GM21423 (cell line): Measurements from ENCODE around the gene ALG12.
"Not testable (repeated sequence)": the region's sequence is repeated elsewhere in the genome, so short reads cannot be mapped to it uniquely, and the experiment has no call there.

Experiments
- ATAC-seq: cut with Tn5 transposase; IDR thresholded peaks from one replicate; pipeline ENCODE4 v1.9.1; 2021; ENCODE audit warnings: mild to moderate bottlenecking, moderate library complexity; ENCODE audit not compliant: unreplicated experiment

ALG12 gene

DNA sequence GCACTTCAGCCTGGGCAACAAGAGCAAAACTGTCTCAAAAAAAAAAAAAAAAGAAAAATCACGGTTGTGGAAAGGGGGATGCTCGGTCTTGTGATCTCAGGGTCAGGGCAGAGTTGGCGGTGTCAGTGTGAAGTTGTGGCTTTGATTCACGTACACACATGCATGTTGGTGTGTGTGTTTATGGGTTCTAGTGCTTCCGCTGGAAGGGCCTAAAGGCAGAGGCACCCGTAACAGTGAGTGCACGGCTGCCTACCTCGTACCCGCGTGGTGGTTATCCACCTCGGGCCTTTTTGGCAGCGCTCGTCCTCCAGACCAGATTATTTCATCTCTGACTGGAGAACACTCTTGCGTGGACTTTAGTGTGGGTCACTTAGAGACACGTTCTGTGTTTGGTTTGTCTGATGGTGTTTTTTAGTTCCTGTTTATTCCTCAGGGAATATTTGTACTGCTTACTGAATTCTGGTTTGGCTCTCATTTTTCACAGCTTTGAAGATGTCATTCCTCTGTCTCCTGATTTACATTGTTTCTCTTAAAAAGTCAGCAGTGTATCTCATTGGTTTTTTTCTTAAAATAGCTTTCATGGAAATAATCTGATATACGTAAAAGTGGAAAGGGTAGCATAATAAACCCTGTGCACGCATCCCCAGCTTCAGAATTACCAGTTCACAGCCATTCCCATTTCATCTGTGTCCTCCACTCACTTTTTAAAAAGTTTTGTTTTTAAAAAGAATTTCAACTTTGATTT lies 49.0 kb downstream of the ALG12 start:
- no peak for ATAC-seq

DNA sequence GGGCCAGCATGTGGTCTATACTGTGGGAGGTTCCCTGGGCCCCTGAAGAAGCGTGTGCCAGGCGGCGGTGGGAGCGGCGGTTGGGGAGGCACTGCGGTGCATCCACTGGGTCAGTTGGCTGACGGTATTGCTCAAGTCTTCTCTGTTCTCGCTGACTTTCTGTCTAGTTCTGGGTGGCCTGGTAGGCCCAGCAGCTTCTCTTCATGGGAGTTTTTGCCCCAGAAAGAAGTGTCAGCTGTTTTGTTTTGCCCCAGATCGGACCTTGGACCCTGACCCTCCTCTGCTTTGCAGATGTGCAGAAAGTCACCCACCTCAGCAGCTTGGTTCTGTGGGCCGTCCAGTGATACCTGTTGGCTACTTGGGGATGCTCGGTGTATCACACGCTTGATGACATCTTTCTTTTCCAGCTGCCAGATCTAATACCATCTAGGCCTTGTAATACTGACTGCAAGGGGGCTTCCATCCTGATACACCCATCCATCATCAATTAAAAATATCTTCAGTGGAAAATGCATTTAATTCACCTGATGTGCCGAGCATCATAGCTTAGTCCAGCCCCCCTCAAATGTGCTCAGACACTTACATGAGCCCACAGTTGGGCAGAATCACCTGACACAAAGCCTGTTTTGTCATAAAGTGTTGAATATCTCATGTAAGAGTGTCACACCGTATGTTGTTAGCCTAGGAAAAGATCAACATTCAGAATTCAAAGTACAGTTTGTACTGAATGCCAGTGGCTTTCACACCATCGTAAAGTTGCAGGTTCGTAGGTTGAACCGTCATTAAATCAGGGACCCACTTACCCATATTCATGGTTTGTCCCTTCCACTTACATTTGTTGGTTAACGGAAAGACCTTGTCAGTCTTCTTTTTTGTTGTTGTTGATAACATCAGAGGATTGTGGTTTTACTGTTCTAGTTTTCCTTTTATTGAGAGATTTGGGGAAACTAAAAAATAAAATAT lies 50.7 kb downstream of the ALG12 start:
- no peak for ATAC-seq

DNA sequence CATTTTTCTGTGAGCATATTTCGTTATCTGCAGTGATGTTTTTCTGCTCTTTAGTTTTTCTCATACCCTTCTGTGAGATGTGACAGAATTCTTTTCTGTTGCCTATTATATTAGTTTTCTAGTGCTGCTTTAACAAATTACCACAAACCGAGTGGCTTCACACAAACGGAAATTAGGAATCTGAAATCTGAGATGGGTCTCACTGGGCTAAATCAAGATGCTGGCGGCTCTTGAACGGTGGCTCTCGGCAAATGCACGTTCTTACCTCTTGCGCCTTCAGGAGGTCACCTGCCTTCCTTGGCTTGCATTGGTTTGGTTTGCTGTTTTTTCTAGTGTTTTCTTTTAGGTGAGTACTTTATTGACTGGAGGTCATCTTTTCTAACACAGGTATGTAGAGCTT lies 51.6 kb downstream of the ALG12 start:
- no peak for ATAC-seq

DNA sequence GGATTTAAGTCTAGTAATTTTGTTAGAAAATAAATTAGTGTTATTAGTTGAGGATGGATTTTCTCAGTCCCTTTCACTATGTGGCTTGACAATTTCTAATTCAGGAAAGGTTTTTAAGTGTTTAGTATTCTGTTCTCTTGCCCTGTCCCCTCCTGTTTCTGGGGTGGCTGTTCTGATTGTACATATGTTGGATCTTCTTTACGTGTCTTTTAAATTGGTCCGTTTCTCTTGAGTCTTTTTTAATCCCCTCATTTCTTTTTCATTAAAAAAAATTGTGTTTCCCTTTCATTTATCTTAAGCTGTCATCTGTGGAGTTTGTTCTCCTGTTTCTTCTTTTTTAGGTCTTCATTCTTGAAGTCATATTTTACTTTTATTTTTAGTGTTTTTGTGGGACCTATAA lies 52.1 kb downstream of the ALG12 start:
- no peak for ATAC-seq

DNA sequence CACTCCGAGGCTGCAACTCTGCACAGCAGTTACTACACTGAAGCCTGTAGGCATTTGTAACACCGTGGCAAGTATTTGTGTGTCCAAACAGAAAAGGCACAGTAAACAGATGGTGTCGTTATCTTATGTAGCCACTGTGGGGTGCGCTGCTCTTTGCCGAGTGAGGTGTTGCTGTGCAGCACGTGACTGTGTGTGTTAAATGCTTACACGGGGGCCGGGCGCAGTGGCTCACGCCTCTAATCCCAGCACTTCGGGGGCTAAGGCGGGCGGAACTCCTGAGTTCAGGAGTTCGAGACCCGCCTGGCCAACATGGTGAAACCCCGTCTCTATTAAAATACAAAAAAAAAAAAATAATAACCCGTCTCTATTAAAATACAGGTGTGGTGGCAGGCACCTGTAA lies 53.1 kb downstream of the ALG12 start:
- no peak for ATAC-seq

DNA sequence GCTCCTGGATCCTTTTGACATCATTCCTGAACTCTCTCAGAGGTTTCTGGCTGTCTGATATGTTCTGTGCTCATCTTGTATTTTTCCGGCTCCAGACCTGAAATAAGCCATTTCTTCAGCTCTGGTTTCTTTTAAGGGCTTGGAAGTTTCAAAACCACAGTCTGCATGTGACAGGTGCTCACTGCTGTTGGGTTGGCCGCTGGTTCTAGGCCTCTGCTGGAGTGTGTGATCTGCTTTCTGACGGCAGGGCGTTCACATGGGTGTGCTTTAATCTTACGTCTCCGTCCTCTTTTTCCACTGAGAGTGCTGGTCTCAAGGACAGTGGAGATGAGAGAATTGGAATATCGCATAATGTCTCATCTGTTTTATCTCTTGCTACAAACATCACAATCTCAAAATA lies 54.3 kb downstream of the ALG12 start:
- no peak for ATAC-seq

DNA sequence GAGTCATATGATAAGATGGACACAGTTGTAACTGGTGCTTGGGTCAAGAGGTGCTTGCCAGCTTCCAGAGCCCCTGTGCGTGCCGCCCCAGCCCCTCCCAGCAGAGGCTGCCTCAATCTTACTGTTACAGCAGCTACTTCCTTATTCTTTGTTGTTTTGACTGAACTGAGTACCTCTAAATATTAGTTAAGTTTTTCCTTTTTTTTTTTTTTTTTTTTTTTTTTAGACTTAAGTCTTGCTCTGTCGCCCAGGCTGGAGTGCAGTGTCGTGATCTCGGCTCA lies 55.8 kb downstream of the ALG12 start:
- ATAC-seq: no peak

DNA sequence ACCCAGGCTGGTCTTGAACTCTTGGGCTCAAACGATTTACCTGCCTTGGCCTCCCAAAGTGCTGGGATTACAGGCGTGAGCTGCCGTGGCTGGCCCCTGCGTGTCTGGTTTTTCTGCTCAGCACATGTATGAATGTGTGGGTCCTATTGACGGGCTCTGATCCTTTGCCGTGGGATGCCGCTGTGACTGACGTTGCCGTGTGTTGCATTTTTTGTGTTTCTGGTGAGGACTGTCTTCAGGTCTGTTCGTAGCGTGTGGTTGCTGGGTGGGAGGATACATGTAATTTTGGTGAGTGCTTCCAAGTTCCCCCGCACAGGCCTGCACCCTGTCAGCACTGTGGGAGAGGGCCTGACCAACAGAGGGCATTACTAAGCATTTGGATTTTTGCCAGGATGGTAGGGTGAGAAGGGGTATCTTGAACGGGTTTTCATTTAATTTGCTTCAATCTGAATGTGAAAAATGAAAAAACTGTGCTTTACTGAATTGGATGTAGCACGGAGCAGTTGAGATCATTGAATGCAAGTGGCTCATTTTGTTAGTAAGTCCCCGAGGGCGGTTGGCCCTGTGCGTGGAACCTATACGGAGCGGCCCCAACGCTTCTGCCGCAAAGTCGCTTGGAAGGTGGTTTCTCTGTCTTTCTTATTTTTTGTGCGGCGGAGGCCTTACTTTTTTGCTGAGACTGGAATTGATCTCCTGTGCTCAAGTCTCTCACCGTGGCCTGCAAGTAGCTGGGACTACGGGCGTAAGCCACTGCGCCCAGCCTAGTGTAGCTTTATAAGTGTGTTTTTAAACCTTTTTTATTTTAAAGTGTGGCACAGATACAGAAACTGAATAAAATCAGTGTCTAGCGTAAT lies 56.4 kb downstream of the ALG12 start:
- no peak for ATAC-seq

DNA sequence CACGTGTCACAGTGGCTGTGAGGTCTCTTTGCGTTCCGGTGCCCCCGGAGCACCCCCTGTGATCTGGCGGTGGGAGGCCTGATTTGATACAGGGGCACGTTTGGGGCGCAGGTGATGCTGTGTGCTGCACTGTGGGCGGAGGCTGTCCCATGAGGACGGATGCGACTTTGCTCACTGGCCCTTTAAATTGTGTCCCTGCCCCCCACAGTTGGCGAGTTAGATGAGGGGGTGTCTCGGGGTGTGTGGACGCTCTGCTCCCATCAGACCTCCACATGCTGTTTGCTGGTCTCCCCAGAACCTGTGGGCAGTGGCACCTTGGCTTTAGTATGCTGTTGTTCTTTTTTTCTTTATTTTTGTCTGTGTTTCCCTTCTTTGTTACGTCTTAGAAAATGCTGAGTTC lies 59.4 kb downstream of the ALG12 start:
- ATAC-seq: no peak

DNA sequence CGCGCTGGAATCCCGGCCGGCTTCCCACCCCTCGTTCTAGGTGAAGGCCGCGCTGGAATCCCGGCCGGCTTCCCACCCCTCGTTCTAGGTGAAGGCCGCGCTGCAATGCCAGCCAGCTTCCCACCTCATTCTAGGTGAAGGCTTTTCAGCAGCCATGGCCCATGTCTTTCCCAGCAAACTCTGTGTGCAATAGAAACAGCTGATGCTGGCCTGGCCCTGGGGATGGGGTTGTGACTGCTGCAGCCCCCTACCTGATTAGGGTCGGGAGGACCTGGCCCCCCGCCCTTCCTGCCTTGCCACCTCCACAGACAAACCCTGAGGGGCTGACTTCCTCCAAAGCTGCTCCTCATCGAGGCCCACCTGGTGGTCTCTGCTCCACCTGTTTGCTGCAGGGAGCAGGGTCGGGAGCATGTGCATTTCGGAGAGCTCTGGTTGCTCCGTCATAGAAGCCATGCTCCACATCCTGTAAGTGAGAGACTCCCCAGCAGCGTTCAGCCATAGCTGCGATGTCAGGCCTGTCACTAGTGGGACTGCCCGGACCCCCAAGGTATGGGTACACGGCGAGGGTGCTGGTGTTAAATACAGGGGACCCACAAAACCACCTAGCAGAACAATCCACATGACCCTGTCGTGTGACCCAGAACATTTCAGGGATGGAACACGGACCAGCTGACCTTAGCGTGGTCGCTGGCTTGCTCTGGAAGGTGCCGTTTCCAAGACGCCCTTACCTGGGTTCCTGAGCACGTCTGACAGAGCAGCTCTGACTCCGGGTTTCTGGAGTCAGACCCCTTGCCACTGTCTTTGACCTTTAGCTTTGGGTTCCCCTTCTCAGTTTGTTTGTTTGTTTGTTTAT lies 61.2 kb downstream of the ALG12 start:
- no peak for ATAC-seq

DNA sequence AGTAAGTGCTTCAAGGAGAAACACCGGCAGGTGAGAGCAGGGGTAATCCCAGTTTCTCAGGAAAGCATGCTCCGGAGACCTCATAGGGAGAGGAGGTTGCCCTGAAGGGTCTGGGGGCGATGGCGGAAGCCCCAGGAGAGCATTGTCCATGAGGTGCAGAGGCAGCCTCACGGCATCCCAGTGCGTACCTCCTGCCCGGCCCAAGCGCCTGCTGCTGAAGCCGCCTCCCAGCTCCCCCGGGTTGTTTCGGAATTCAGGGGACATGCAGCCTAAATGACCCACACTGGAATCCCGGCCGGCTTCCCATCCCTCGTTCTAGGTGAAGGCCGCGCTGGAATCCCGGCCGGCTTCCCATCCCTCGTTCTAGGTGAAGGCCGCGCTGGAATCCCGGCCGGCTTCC lies 61.9 kb downstream of the ALG12 start:
- ATAC-seq: no peak

DNA sequence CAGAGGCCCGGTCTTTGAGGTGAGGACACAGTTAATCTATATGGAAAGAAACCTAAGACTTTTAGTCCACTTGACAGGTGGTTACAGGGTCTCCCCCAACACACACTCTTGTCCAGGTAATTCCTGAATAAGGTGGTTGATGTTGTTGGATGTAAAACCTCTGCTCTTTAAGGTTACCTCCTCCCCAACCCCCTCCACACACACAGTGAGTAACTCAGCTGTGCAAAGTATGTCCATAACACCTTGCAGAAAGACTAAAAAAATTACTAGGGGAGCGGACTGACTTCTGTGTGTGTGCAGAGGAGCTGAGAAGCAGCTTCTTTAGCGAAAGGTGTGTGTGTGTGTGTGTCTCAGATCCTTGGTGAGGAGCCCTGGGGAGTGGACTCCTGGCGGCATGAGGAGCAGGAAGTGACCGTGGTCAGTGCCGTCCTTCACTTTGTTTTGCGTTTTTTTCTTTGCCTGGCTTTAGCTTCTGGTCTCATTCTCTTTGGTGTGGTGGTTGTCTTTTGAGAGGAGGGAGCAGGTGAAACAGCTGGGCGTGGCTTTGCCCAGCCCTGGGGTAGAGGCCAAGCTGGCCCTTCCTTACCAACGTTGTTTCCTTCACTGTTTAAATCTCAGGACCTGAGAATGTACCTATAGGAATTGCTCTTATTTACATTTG lies 62.9 kb downstream of the ALG12 start:
- no peak for ATAC-seq

DNA sequence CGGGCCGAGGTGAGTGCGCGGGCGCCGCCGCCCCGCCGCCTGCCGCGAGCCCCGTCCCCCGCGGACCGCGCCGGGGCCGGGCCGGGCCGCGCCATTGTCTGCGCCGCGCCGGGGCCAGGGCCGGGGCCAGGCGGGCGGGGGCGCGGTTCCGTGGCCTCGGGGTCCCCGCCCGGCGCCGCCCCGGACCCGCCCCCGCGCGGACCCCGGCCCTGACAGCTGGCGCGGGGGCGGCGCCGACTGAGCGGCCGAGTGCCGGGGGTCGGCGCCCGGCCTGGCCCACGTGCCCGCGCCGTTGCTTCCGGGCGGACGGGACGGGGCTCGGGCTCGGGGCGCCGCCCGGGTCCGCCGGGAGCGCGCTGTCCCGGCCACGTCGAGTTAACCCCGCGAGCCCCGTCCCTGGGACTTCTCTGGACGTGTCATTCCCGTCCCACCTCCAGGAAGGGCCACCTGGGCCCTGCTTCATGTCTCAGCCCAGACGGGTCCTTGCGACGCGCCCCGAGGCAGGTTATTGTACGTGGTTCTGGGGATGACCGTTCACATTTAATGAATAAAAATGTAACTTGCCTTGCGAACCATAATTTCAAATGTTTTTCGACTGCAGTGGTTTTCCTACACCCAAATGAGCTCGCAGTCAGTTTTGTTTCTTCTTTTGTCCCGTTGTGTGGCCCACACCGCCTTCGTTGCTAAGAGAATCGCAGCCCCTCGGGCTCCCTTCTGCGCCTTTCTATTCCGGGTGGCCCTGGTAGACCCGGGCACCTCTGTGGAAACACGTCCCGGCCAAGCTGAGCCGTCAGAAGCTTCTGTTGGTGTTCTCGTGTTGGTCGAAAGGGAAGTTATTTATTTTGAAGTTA lies 64.0 kb downstream of the ALG12 start:
- peak; percentile 19 for ATAC-seq

DNA sequence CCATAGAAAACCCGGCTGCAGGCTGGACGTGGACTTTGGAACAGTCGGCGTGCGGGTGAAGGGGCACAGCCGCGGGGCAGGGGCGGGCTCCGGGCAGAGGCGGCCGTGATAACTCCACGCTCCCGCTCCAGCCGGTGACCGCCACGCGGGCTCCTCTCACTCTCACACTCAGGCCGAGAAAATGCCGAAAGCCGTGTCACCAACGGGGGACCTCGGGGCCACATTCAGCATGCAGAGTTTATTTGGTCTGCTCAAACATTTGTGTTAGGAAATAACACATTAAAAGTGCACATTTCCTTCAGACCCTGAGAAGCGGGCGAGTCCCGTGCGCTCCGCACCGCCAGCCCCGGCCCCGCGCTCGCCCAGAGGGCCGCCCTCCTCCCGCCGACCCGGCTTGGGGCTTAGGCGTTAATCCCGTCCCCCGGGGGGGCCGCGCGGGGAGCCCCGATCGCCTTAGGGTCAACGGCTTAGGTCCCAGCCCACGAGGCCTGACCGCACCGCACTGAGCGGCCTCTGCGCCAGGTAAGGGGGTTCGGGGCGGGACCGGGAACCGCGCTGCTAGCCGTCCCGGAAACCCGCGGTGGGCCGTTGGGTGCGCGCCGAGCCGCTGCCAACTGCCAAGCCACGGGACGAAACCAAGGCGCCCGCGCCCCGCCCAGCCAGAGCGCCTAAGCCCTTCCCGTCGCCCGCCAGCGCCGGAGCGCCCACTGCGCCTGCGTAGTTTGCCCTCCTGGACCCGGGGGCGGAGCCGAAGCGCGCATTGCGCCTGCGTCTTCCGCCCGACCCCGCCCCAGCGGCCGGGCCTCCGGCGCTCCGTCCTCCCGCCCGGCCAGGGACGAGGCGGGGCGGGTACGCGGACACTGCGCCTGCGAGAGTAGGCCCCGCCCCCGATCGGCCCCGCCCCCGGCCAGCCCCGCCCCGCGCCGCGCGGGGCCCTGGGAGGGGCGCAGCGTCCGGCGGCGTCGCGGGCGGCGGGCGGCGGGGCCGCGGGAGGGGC lies 65.0 kb downstream of the ALG12 start, which contains the start of gene ZBED4:
Gene ZBED4, plus strand, starts transcription at position 947 of the 997 bp plus-strand sequence. CDS start 29,819 bp downstream, outside the sequence.
- ATAC-seq: peak; percentile 72

DNA sequence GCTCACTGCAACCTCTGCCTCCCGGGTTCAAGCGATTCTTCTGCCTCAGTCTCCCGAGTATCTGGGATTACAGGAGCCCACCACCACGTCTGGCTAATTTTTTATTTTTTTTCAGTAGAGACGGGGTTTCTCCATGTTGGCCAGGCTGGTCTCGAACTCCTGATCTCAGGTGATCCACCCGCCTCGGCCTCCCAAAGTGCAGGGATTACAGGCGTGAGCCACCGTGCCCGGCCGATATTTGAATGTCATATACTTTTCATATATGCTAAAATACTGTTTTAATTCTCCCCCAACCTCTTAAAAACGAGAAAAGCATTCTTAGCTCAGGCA lies 65.7 kb downstream of the ALG12 start:
- not testable (repeated sequence) for ATAC-seq

DNA sequence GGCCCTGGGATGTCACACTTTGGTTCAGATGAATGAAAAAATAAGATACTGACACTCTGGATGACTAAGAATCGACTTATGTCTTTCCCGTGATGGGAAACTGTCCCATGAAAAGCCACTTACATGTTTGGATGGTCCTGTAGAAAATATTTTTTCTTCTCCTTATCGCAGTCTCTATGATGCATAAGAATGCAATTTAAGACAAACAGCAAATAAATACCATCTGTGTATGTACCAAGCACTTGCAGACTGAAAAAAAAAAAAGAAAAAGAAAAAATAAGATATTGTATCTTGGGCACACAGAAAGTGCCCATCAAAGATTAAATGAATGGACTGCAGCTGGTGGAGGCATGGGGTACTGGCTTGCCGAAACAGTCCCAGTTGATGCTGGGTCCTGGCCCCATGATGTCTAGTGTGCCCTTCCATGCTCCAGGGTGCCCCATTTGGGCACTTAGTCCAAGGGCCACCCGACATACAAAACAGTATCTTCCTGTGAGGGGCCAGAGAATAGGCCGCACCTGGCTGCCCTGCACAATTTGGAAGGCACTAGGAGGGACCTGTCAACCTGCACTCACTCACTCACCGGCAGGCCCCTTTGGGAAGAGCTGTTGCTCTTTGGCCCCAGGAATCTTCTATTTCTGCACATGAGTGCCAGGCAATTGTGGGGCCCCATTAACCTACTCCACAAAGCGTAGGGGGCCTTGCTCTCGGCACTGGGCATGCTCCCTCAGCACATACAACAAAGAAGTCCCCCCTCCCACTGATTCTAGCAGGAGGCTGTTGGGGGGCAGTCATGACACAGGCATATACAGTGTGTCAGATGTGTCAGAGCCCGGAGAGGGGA lies 67.1 kb downstream of the ALG12 start:
- no peak for ATAC-seq
